A549 (cell line): ENCODE results near the gene MAGOH. TPM values are rescaled to one million over a fixed set of nuclear protein-coding genes. Genes with fewer than 3 reads are reported as not detected.
A peak's percentile ranks its signal among the peaks of the same experiment; 100 is the strongest.

ENCODE experiments used
- ATAC-seq, 2 experiments: fragments of 200-7000 bp in 1 of 2; fragments of >200 bp in 1 of 2; cut with Nextera tagmentation in 1 of 2; cut with Tn5 transposase in 1 of 2; 3 replicates each; pipeline versions ENCODE4 v1.8.0 to v1.9.1; 2018 to 2020; ENCODE audit warnings: mild to moderate bottlenecking in 1 of 2, moderate library complexity in 1 of 2
- CTCF ChIA-PET: fragments of 300-600 bp; sonication (Branson Sonifier 250); formaldehyde crosslinking; extraction: SDS; loops from one replicate; lab custom pipeline; 2021; ENCODE audit warnings: antibody characterized with exemption, inconsistent platforms; lab: Yijun Ruan, JAX
- POLR2A ChIA-PET: fragments of 350-600 bp; formaldehyde crosslinking; extraction: SDS; loops from one replicate; lab custom pipeline; 2021; ENCODE audit warnings: antibody characterized with exemption, inconsistent platforms; lab: Yijun Ruan, JAX
- DNase-seq, 2 experiments: peaks; one replicate each; pipeline versions ENCODE4 v3.0.0 to v3.0.0-alpha.2; 2011 to 2016; ENCODE audit warnings: low read depth in 1 of 2, low spot score in 1 of 2
- FAIRE-seq: peaks from 2 replicates; lab custom pipeline; 2011; peaks lifted over from hg19 to GRCh38; lab: Jason Lieb, UNC
- H3K27ac ChIP-seq, 2 experiments: fragments of >200 bp; sonication (Bioruptor Twin); formaldehyde crosslinking; 3 replicates each; pipeline ENCODE4 v1.5.1; 2016 to 2017
- H3K4me1 ChIP-seq: fragments of >200 bp; sonication (Bioruptor Twin); formaldehyde crosslinking; 3 replicates; pipeline ENCODE4 v1.6.1; 2016
- H3K4me2 ChIP-seq: fragments of >200 bp; sonication (Bioruptor Twin); formaldehyde crosslinking; 3 replicates; pipeline ENCODE4 v1.6.1; 2016
- H3K4me3 ChIP-seq: fragments of >200 bp; sonication (Bioruptor Twin); formaldehyde crosslinking; 3 replicates; pipeline ENCODE4 v1.5.1; 2016
- H3K9me3 ChIP-seq: fragments of >200 bp; sonication (Bioruptor Twin); formaldehyde crosslinking; 3 replicates; pipeline ENCODE4 v1.6.1; 2016
- CBX8 ChIP-seq: fragments of 200-600 bp; sonication (generic); IDR thresholded peaks from 2 replicates; pipeline ENCODE4 v1.6.1; 2016
- CEBPB ChIP-seq, 2 experiments: fragments of >200 bp in 1 of 2; sonication (Bioruptor Twin) in 1 of 2; formaldehyde crosslinking in 1 of 2; IDR thresholded peaks; 2 replicates each; pipeline ENCODE4 v1.6.1; 2012 to 2016
- CHD4 ChIP-seq: fragments of 200-600 bp; sonication (generic); IDR thresholded peaks from 2 replicates; pipeline ENCODE4 v1.6.1; 2016; ENCODE audit warnings: antibody characterized with exemption, mild to moderate bottlenecking, borderline replicate concordance
- E2F6 ChIP-seq: IDR thresholded peaks from 2 replicates; pipeline ENCODE4 v1.6.1; 2012; ENCODE audit warnings: low read depth, borderline replicate concordance
- EHMT2 ChIP-seq: fragments of 200-600 bp; sonication (generic); IDR thresholded peaks from 2 replicates; pipeline ENCODE4 v1.6.1; 2016; ENCODE audit warnings: antibody characterized with exemption, low read depth, mild to moderate bottlenecking, moderate library complexity
- ELK1 ChIP-seq: fragments of 150-350 bp; IDR thresholded peaks from 2 replicates; pipeline ENCODE4 v1.6.1; 2014; ENCODE audit warnings: low read depth, mild to moderate bottlenecking, low read length
- FOSB ChIP-seq: fragments of 250-450 bp; sonication (Bioruptor Pico); IDR thresholded peaks from 2 replicates; pipeline ENCODE4 v1.5.0; 2020; ENCODE audit warnings: mild to moderate bottlenecking, moderate library complexity
- FOSL2 ChIP-seq, 2 experiments: fragments of 450-650 bp in 1 of 2; fragments of >200 bp in 1 of 2; sonication (Bioruptor Twin) in 1 of 2; formaldehyde crosslinking; IDR thresholded peaks; 2 replicates each; pipeline versions ENCODE4 v1.5.0 to v1.6.1; 2016 to 2020; ENCODE audit warnings: mild to moderate bottlenecking in 1 of 2, moderate library complexity in 1 of 2
- GATA3 ChIP-seq: IDR thresholded peaks from 2 replicates; pipeline ENCODE4 v1.6.1; 2012; ENCODE audit warnings: borderline replicate concordance
- HDAC2 ChIP-seq: fragments of 200-600 bp; sonication (generic); IDR thresholded peaks from 2 replicates; pipeline ENCODE4 v1.6.1; 2016
- HOXA7 ChIP-seq: fragments of 250-450 bp; sonication (Bioruptor Pico); IDR thresholded peaks from 2 replicates; pipeline ENCODE4 v1.5.0; 2020; ENCODE audit warnings: mild to moderate bottlenecking, moderate library complexity
- HOXB5 ChIP-seq: fragments of 250-450 bp; sonication (Bioruptor Pico); IDR thresholded peaks from 2 replicates; pipeline ENCODE4 v1.5.0; 2020; ENCODE audit warnings: mild to moderate bottlenecking, moderate library complexity
- JUN ChIP-seq, 2 experiments: fragments of >200 bp; sonication (Bioruptor Twin); formaldehyde crosslinking; IDR thresholded peaks; 2 replicates in 1 of 2; 3 replicates in 1 of 2; pipeline ENCODE4 v1.6.1; 2016 to 2017
- KDM1A ChIP-seq: fragments of 200-600 bp; sonication (generic); IDR thresholded peaks from 2 replicates; pipeline ENCODE4 v1.6.1; 2016; ENCODE audit warnings: low read depth, mild to moderate bottlenecking
- MAFK ChIP-seq: fragments of 450-650 bp; IDR thresholded peaks from 2 replicates; pipeline ENCODE4 v1.6.1; 2014; ENCODE audit not compliant: partially characterized antibody
- NFE2L2 ChIP-seq: fragments of 150-350 bp; conservative IDR thresholded peaks from 2 replicates; pipeline ENCODE4 v1.6.1; 2014; ENCODE audit warnings: low read length
- POLR2A ChIP-seq: IDR thresholded peaks from 2 replicates; pipeline ENCODE4 v1.6.1; 2012; ENCODE audit warnings: mild to moderate bottlenecking, low read length
- RCOR1 ChIP-seq: fragments of 150-350 bp; IDR thresholded peaks from 2 replicates; pipeline ENCODE4 v1.6.1; 2014; ENCODE audit warnings: antibody characterized with exemption, low read length, low read depth
- ZC3H11A ChIP-seq: fragments of 450-650 bp; IDR thresholded peaks from 2 replicates; pipeline ENCODE4 v1.6.1; 2014; ENCODE audit warnings: antibody characterized with exemption, mild to moderate bottlenecking
- ZFP36 ChIP-seq: fragments of 450-650 bp; IDR thresholded peaks from 2 replicates; pipeline ENCODE4 v1.6.1; 2014; ENCODE audit warnings: borderline replicate concordance; ENCODE audit not compliant: partially characterized antibody
- WGBS: methylation state at CpG from one replicate; pipeline ENCODE4 v1.1.6; 2017; ENCODE audit errors: missing lambda C conversion rate; 5-methylcytosine and 5-hydroxymethylcytosine counted together
- polyA plus RNA-seq, 4 experiments: library from polyadenylated mRNA; depleted of rRNA in 3 of 4; stranded (reverse); fragments of >200 nt; fragmentation: RNase III in 1 of 4; extraction: RNeasy Plus Mini Kit Qiagen cat#74134 plus additional on column Dnase treatment in 1 of 4; gene quantifications; 2 replicates in 3 of 4; 3 replicates in 1 of 4; pipeline ENCODE4 v1.2.3, GENCODE V29; 2011 to 2017
- TF ChIP-seq, protein P1 (sequence below): fragments of >200 bp; sonication (Bioruptor Twin); formaldehyde crosslinking; IDR thresholded peaks from 2 replicates; pipeline ENCODE4 v1.6.1; 2016
- TF ChIP-seq, protein P2 (sequence below): fragments of 250-450 bp; sonication (Bioruptor Pico); IDR thresholded peaks from 2 replicates; pipeline ENCODE4 v1.5.0; 2020; ENCODE audit warnings: low read depth, mild to moderate bottlenecking, moderate library complexity

The MAGOH gene
- polyA plus RNA-seq, 2 of the 4 experiments (the other 2 are of a cell fraction): 80.2 to 139 TPM

DNA sequence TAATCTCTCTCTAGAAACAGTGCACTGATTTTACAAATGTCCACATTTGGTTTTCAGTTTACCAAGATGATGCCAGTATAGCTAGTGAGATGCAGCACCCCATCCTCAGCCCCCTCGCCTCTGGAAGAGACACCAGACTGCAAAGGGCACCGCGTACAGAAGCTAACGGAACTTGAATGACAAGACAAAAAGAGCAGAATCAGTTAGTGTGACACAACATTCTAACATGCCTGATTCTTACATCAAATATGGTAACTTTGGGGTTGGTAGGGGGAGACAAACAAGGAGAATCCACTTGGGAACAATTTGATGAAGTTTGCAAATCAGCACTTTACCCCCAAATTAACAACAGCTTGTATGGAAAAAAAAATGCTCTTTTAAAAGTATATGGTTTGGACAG lies 4.1 kb upstream of the MAGOH start:
- no peak for ATAC-seq
- peaks cover 6% of the 10 kb centered on the region; the same call in 1 of the 3 replicates for H3K4me1 ChIP-seq
- ChIA-PET POLR2A (no interaction called here), CTCF (no interaction called here)
- H3K9me3 ChIP-seq: no peaks in the 10 kb centered on the region
- H3K4me3 ChIP-seq: no peak overlapping the region
- no peak overlapping the region for H3K27ac ChIP-seq
- no peak for FAIRE-seq
- no peak for DNase-seq
- TF ChIP-seq, protein P1, sequence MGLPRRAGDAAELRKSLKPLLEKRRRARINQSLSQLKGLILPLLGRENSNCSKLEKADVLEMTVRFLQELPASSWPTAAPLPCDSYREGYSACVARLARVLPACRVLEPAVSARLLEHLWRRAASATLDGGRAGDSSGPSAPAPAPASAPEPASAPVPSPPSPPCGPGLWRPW: no peak
- no peak for TF ChIP-seq EHMT2
- TF ChIP-seq RCOR1: no peak
- no peak for TF ChIP-seq MAFK
- no peak for TF ChIP-seq JUN (IDR thresholded peaks at IDR 0.05)
- no peak for TF ChIP-seq E2F6
- no peak for TF ChIP-seq CEBPB (IDR thresholded peaks at IDR 0.05)
- no peak for TF ChIP-seq KDM1A
- TF ChIP-seq POLR2A: no peak
- no peak for TF ChIP-seq ELK1
- no peak for TF ChIP-seq FOSB
- TF ChIP-seq HOXB5 (CRISPR knock-in tag): no peak
- no peak for TF ChIP-seq HOXA7 (CRISPR knock-in tag)
- no peak for TF ChIP-seq GATA3
- TF ChIP-seq CBX8: no peak
- H3K4me2 ChIP-seq: no peak overlapping the region
- WGBS: 86% methylated on average over 4 of the region's 4 CpGs

DNA sequence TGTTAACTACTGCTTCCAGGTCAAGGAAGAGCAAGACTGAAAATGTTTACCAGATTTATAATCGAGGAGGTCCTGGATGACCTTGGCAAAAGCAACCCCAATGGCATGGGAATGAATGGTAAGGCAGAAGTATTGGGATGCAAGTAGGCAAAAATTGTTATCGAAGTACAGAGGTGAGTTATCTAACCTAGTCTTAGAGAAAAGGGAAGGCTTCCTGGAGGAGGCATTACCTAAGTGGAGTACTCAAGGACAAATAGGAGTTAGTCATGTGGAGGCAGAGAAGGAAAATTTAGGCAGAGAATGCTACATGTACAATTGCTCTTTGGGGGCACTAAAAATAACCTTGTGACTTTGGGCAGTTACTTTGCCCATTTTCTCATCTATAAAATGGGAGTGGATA lies 3.5 kb upstream of the MAGOH start:
- no peaks in the 10 kb centered on the region for H3K9me3 ChIP-seq
- peaks cover 11% of the 10 kb centered on the region; the same call in 2 of the 3 replicates for H3K4me1 ChIP-seq
- DNase-seq: no peak
- TF ChIP-seq NFE2L2 (no peak), ZFP36 (peak; percentile 37)
- no peak overlapping the region for H3K4me2 ChIP-seq
- ChIA-PET POLR2A (no interaction called here), CTCF (no interaction called here)
- no peak overlapping the region for H3K4me3 ChIP-seq
- H3K27ac ChIP-seq: no peak overlapping the region
- WGBS: 68% methylated on average over 2 of the region's 2 CpGs
- no peak for ATAC-seq
- FAIRE-seq: no peak

DNA sequence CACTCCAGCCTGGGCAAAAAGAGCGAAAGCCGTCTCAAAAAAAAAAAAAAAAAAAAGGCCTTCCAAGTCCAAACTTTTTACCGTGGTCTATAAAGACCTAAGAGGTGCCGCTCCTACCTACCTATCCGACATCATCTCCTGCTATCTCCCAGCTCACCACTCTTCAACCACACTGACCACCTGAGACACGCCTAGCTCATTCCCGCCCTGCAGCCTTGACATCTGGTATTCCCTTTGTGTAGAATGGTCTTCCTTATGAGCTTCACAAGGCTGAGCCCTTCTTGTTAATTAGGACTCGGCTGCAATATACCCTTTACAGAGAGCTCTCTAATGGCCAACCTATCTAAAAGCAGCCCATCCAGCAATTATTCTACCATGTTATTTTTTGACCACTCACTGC lies 680 bp downstream of the MAGOH start:
- Histone ChIP-seq H3K4me1 (peaks cover 15% of the 10 kb centered on the region; the same call in 2 of the 3 replicates), H3K27ac (peak overlapping the region; percentile 91 to 93), H3K4me3 (peak overlapping the region; percentile 81), H3K4me2 (peak overlapping the region; percentile 81), H3K9me3 (no peaks in the 10 kb centered on the region)
- no peak for TF ChIP-seq FOSL2 (IDR thresholded peaks at IDR 0.05)
- TF ChIP-seq FOSL2 (CRISPR knock-in tag; IDR thresholded peaks at IDR 0.05): no peak
- TF ChIP-seq ZFP36: no peak
- no peak for TF ChIP-seq HOXA7 (CRISPR knock-in tag)
- POLR2A ChIA-PET: interaction anchor here (1.4 kb wide), 1 partner anchor 9 kb away, joined by 5 read pairs; no protein-coding TSS in a partner anchor
- peak in 1 of 2 experiments; percentile 3; a peak in 1 of 6 replicates for ATAC-seq
- no peak for FAIRE-seq
- DNase-seq: no peak
- WGBS: 38% methylated on average over 8 of the region's 8 CpGs
- CTCF ChIA-PET: no interaction called here

GRCh38 chr1:53220962-53221286 lies 17.4 kb downstream of the MAGOH start:
- H3K4me2 ChIP-seq: peak overlapping the region; percentile 85
- DNase-seq (no peak), FAIRE-seq (no peak), ATAC-seq (no peak)
- no peaks in the 10 kb centered on the region for H3K9me3 ChIP-seq
- peak overlapping the region; percentile 64 for H3K4me3 ChIP-seq
- ChIA-PET CTCF (interaction anchor here (0.6 kb wide), 1 partner anchor 232 kb away, joined by 3 read pairs; no protein-coding TSS in a partner anchor), POLR2A (interaction anchor here (1.8 kb wide), 1 partner anchor 14 kb away, joined by 6 read pairs; no protein-coding TSS in a partner anchor)
- H3K4me1 ChIP-seq: peaks cover 11% of the 10 kb centered on the region; the same call in 2 of the 3 replicates
- peak overlapping the region; percentile 88 to 99 for H3K27ac ChIP-seq
- WGBS: 31% methylated on average over 3 of the region's 3 CpGs
- TF ChIP-seq GATA3 (no peak), FOSL2 (IDR thresholded peaks at IDR 0.05) (no peak), FOSL2 (CRISPR knock-in tag; IDR thresholded peaks at IDR 0.05) (no peak), ZC3H11A (no peak), EHMT2 (no peak), CHD4 (no peak), HDAC2 (no peak), ZFP36 (no peak)
- TF ChIP-seq, protein P2, sequence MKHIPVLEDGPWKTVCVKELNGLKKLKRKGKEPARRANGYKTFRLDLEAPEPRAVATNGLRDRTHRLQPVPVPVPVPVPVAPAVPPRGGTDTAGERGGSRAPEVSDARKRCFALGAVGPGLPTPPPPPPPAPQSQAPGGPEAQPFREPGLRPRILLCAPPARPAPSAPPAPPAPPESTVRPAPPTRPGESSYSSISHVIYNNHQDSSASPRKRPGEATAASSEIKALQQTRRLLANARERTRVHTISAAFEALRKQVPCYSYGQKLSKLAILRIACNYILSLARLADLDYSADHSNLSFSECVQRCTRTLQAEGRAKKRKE (CRISPR knock-in tag): no peak
